GM21390 (cell line): Measurements from ENCODE around the gene RASD1.
"Not testable (repeated sequence)": the region's sequence is repeated elsewhere in the genome, so short reads cannot be mapped to it uniquely, and the experiment has no call there.

Source experiments
- ATAC-seq: cut with Tn5 transposase; IDR thresholded peaks from one replicate; pipeline ENCODE4 v1.9.1; 2021; ENCODE audit not compliant: unreplicated experiment

Gene RASD1

GRCh38 chr17:17472333-17472920 is 23.8 kb downstream of the RASD1 start:
- ATAC-seq: no peak

GRCh38 chr17:17469996-17470395 is 26.2 kb downstream of the RASD1 start:
- ATAC-seq: no peak

GRCh38 chr17:17469358-17469757 is 26.8 kb downstream of the RASD1 start:
- ATAC-seq: no peak

GRCh38 chr17:17468217-17469010 is 27.8 kb downstream of the RASD1 start:
- ATAC-seq: no peak

GRCh38 chr17:17467720-17468119 is 28.5 kb downstream of the RASD1 start:
- no peak for ATAC-seq

- no peak for ATAC-seq
Measured at GRCh38 chr17:17467016-17467415, 29.2 kb downstream of the RASD1 start.

GRCh38 chr17:17466511-17466910 is 29.7 kb downstream of the RASD1 start:
- ATAC-seq: no peak

GRCh38 chr17:17465878-17466277 is 30.3 kb downstream of the RASD1 start:
- not testable (repeated sequence) for ATAC-seq

GRCh38 chr17:17463821-17464220 is 32.4 kb downstream of the RASD1 start:
- no peak for ATAC-seq

- no peak for ATAC-seq
Measured at GRCh38 chr17:17462048-17462824, 34.0 kb downstream of the RASD1 start.

GRCh38 chr17:17460038-17460437 is 36.2 kb downstream of the RASD1 start:
- ATAC-seq: no peak

GRCh38 chr17:17457680-17458079 is 38.5 kb downstream of the RASD1 start:
- ATAC-seq: no peak

GRCh38 chr17:17456251-17456650 is 39.9 kb downstream of the RASD1 start:
- ATAC-seq: no peak

- ATAC-seq: no peak
Measured at GRCh38 chr17:17455173-17455572, 41.0 kb downstream of the RASD1 start.

- not testable (repeated sequence) for ATAC-seq
Measured at GRCh38 chr17:17454700-17455099, 41.5 kb downstream of the RASD1 start.

GRCh38 chr17:17454276-17454675 is 41.9 kb downstream of the RASD1 start:
- ATAC-seq: no peak

GRCh38 chr17:17453088-17453487 is 43.1 kb downstream of the RASD1 start:
- ATAC-seq: no peak

GRCh38 chr17:17448723-17449122 is 47.5 kb downstream of the RASD1 start:
- no peak for ATAC-seq

- ATAC-seq: no peak
Measured at GRCh38 chr17:17448076-17448475, 48.1 kb downstream of the RASD1 start.

GRCh38 chr17:17447264-17447663 is 48.9 kb downstream of the RASD1 start:
- ATAC-seq: no peak

GRCh38 chr17:17446666-17447155 is 49.5 kb downstream of the RASD1 start:
- ATAC-seq: no peak
